ENCODE measurements around the gene EPM2AIP1. TPM values are rescaled to one million over a fixed set of nuclear protein-coding genes. Genes with fewer than 3 reads are reported as not detected.

Gene EPM2AIP1
- total RNA-seq, 1 experiment from 2014 or later = 7.3 TPM

- in situ Hi-C loops (cut with HindIII; ENCODE audit: low pct_unique_long_range_greater_than_20kb, low sequenced_read_pairs) = no loop called here
- ChIA-PET CTCF (no interaction called here), POLR2A (no interaction called here)
- no peak overlapping the region for H3K4me3 ChIP-seq (ENCODE audit: low read depth in 2 of 2, low read length in 2 of 2)
- no peak for DNase-seq (ENCODE audit: low read depth, low spot score)
- ATAC-seq = no peak
- H3K27me3 ChIP-seq (ENCODE audit: control insufficient read depth, insufficient read depth, low read length) = no peaks in the 10 kb centered on the region
- no peak overlapping the region for H3K27ac ChIP-seq (ENCODE audit: low read length)
- H3K9me3 ChIP-seq (ENCODE audit: control insufficient read depth, insufficient read depth, low read depth, low read length) = no peaks in the 10 kb centered on the region
- peaks cover 8% of the 10 kb centered on the region for H3K36me3 ChIP-seq (ENCODE audit: control insufficient read depth, insufficient read depth, low read length)
- BruUV-seq (replicated peaks) = no TSS peak
- H3K4me1 ChIP-seq (ENCODE audit: control insufficient read depth, insufficient read depth, low read length) = no peaks in the 10 kb centered on the region
- no peak for TF ChIP-seq TCF7L2 (IDR thresholded peaks at IDR 0.05; ENCODE audit: low read depth, low read length)
- no peak for TF ChIP-seq REST (IDR thresholded peaks at IDR 0.05; ENCODE audit: insufficient read depth in 1 of 2, low read depth in 2 of 2, low read length in 1 of 2)
- no peak for TF ChIP-seq SIN3A (IDR thresholded peaks at IDR 0.05; ENCODE audit: borderline replicate concordance, insufficient read depth, low read depth, low read length)
- TF ChIP-seq POLR2AphosphoS5 (IDR thresholded peaks at IDR 0.05; ENCODE audit: low read depth, low read length) = no peak
- no peak for TF ChIP-seq CTCF (IDR thresholded peaks at IDR 0.05)
- intact Hi-C loops (cut with micrococcal nuclease; ENCODE audit: unreplicated experiment) = no loop called here
Measured at GRCh38 chr3:37037352-37037751, 44.4 kb upstream of the EPM2AIP1 start.

- H3K9me3 ChIP-seq (ENCODE audit: control insufficient read depth, insufficient read depth, low read depth, low read length) = no peaks in the 10 kb centered on the region
- ATAC-seq (no peak), DNase-seq (ENCODE audit: low read depth, low spot score) (no peak)
- ChIA-PET POLR2A (no interaction called here), CTCF (no interaction called here)
- intact Hi-C loops (cut with micrococcal nuclease; ENCODE audit: unreplicated experiment) = no loop called here
- peaks cover 11% of the 10 kb centered on the region; the same call in 1 of the 2 replicates for H3K36me3 ChIP-seq (ENCODE audit: control insufficient read depth, insufficient read depth, low read length)
- H3K27me3 ChIP-seq (ENCODE audit: control insufficient read depth, insufficient read depth, low read length) = no peaks in the 10 kb centered on the region
- no peak overlapping the region for H3K27ac ChIP-seq (ENCODE audit: low read length)
- no peak for TF ChIP-seq TCF7L2 (IDR thresholded peaks at IDR 0.05; ENCODE audit: low read depth, low read length)
- no peak for TF ChIP-seq REST (IDR thresholded peaks at IDR 0.05; ENCODE audit: insufficient read depth in 1 of 2, low read depth in 2 of 2, low read length in 1 of 2)
- TF ChIP-seq CTCF (IDR thresholded peaks at IDR 0.05) = no peak
- TF ChIP-seq SIN3A (IDR thresholded peaks at IDR 0.05; ENCODE audit: borderline replicate concordance, insufficient read depth, low read depth, low read length) = no peak
- TF ChIP-seq POLR2AphosphoS5 (IDR thresholded peaks at IDR 0.05; ENCODE audit: low read depth, low read length) = no peak
- no peaks in the 10 kb centered on the region for H3K4me1 ChIP-seq (ENCODE audit: control insufficient read depth, insufficient read depth, low read length)
- in situ Hi-C loops (cut with HindIII; ENCODE audit: low pct_unique_long_range_greater_than_20kb, low sequenced_read_pairs) = no loop called here
- no peak overlapping the region for H3K4me3 ChIP-seq (ENCODE audit: low read depth in 2 of 2, low read length in 2 of 2)
- BruUV-seq (replicated peaks) = no TSS peak
Measured at GRCh38 chr3:37032961-37033360, 40.0 kb upstream of the EPM2AIP1 start.

Measured in Panc1 (cell line).